Breast epithelium (tissue), 3 donors: ENCODE measurements around the gene HOXC11.

Experiments used
- POLR2AphosphoS5 ChIP-seq, 3 donors: sonication (generic); formaldehyde crosslinking; IDR thresholded peaks; one replicate each; pipeline ENCODE4 v1.6.1; 2017; ENCODE audit warnings: antibody characterized with exemption in 3 of 3
- TF ChIP-seq, protein P1 (sequence below), 3 donors: fragments of 450-650 bp; IDR thresholded peaks; one replicate each; pipeline ENCODE4 v1.5.1; 2016 to 2017; ENCODE audit warnings: antibody characterized with exemption in 3 of 3, mild to moderate bottlenecking in 3 of 3, moderate library complexity in 3 of 3

DNA sequence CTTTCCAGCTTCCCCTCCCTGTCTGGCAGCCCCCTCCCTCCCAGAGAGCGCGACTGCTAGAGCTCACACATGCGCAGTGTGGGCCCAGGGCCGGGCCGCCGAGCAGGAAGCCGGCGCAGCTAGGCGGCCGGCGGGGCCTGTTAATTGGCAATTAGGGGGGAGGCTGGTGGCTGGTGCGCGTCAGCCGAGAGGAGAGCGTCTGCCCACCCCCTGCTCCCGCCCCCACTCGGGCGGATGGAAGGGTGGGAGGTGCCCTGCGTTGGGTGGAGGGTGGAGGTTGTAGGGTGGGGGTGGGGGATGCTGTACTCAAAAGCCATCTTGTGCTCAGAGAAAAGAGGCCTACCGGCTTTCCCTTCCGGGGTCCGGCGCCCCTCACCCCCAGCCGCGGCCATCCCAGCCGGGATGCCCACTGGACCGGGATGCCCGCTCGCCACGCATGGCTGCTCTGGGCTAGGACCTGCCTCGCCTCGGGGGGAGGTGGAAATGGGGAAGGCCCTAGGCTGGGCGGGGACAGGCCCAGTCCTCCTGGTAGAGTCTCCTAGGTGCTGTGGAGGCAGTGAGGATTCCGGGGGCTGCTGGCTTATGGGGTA, 45.0 kb downstream of the HOXC11 start:
- TF ChIP-seq, protein P1, sequence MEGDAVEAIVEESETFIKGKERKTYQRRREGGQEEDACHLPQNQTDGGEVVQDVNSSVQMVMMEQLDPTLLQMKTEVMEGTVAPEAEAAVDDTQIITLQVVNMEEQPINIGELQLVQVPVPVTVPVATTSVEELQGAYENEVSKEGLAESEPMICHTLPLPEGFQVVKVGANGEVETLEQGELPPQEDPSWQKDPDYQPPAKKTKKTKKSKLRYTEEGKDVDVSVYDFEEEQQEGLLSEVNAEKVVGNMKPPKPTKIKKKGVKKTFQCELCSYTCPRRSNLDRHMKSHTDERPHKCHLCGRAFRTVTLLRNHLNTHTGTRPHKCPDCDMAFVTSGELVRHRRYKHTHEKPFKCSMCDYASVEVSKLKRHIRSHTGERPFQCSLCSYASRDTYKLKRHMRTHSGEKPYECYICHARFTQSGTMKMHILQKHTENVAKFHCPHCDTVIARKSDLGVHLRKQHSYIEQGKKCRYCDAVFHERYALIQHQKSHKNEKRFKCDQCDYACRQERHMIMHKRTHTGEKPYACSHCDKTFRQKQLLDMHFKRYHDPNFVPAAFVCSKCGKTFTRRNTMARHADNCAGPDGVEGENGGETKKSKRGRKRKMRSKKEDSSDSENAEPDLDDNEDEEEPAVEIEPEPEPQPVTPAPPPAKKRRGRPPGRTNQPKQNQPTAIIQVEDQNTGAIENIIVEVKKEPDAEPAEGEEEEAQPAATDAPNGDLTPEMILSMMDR (IDR thresholded peaks at IDR 0.05): peak in 1 of 3 donors; percentile 9
- peak; percentile 51 to 84 (median 78) for TF ChIP-seq POLR2AphosphoS5 (IDR thresholded peaks at IDR 0.05)
